Duodenal mucosa (tissue), 2 donors: ENCODE results near the gene ARL6IP4.

Experiments used
- H3K27ac ChIP-seq: one replicate; pipeline ENCODE4 v1.7.0; 2013; ENCODE audit warnings: low read depth, low read length
- H3K27me3 ChIP-seq, 2 donors: one replicate each; pipeline ENCODE4 v1.7.0; 2013; ENCODE audit warnings: low read length in 2 of 2, control low read depth in 1 of 2; ENCODE audit not compliant: insufficient read depth in 2 of 2, control insufficient read depth in 1 of 2
- H3K36me3 ChIP-seq, 2 donors: one replicate each; pipeline ENCODE4 v1.7.0; 2013; ENCODE audit warnings: low read length in 2 of 2, control low read depth in 1 of 2; ENCODE audit not compliant: insufficient read depth in 2 of 2, control insufficient read depth in 1 of 2
- H3K4me1 ChIP-seq, 2 donors: one replicate each; pipeline ENCODE4 v1.7.0; 2013; ENCODE audit warnings: low read length in 2 of 2, control low read depth in 1 of 2; ENCODE audit not compliant: insufficient read depth in 2 of 2, control insufficient read depth in 1 of 2
- H3K4me3 ChIP-seq, 2 donors: one replicate each; pipeline ENCODE4 v1.7.0; 2013; ENCODE audit warnings: low read length in 2 of 2, low read depth in 1 of 2
- H3K9ac ChIP-seq, 2 donors: one replicate each; pipeline ENCODE4 v1.7.0; 2013; ENCODE audit warnings: low read length in 2 of 2, low read depth in 1 of 2
- H3K9me3 ChIP-seq, 2 donors: one replicate each; pipeline ENCODE4 v1.7.0; 2013; ENCODE audit warnings: low read length in 2 of 2, control low read depth in 1 of 2; ENCODE audit not compliant: control insufficient read depth in 1 of 2

Gene ARL6IP4

DNA sequence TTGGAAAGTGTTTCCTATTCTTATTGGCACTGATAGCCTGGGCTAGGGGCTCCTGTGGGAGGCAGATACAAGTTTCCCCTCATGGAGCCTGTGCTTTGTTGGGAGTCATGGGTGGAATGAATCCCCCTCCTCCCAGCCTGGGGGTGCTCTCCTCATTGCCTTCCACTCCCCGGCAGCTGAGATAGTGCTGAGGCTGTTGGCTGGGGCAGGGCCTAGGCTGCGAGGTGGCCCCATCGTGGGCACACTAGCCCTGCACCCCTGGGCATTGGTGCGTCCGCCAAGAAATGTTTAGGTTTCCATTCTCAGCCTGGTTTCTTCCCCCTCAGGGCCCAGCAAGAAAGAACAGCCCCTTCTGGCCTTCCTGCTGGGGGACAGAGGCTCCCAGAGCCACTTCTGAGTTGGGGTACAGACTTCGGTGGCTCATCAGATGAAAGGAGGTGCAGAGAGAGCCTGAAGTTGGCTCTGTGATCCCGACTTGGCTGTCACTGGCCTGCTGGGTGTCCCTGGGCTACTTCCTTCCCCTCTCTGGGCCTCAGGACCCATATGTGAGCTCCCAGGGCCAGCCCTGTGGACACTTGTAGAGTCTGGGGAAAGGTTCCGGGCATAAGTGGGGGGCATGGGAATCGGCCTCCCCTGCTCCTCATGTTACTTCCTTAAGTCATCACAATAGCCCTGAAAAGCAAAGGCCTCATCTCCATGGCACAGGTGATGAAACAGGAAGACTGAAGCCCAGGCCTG lies 2.7 kb upstream of the ARL6IP4 start:
- Histone ChIP-seq H3K27me3 (no peaks in the 10 kb centered on the region), H3K9ac (no peak overlapping the region), H3K4me1 (peaks cover 37 to 70% of the 10 kb centered on the region in 2 donors), H3K36me3 (peaks cover 4 to 15% of the 10 kb centered on the region in 2 donors), H3K4me3 (no peak overlapping the region), H3K9me3 (no peaks in the 10 kb centered on the region), H3K27ac (no peak overlapping the region)

DNA sequence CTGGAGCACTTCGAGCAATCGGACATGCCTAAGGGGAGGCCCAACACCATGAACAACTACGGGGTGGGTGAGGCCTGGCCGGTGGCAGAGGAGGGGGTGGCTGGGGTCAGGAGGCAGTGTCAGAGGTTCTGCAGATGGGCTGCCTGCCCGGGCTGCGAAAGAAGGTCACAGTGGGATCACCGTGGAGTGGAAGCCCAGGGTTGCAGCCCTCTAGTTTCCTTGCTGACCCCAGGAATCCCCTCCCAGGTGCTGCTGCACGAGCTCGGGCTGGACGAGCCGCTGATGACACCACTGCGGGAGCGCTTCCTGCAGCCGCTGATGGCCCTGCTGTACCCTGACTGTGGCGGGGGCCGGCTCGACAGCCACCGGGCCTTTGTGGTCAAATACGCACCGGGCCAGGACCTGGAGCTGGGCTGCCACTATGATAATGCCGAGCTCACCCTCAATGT lies 1.9 kb upstream of the ARL6IP4 start:
- no peak overlapping the region for H3K9ac ChIP-seq
- H3K9me3 ChIP-seq = no peaks in the 10 kb centered on the region
- H3K4me3 ChIP-seq = no peak overlapping the region
- H3K36me3 ChIP-seq = peaks cover 4 to 20% of the 10 kb centered on the region in 2 donors
- H3K27ac ChIP-seq = no peak overlapping the region
- H3K27me3 ChIP-seq = no peaks in the 10 kb centered on the region
- H3K4me1 ChIP-seq = peaks cover 43 to 74% of the 10 kb centered on the region in 2 donors

DNA sequence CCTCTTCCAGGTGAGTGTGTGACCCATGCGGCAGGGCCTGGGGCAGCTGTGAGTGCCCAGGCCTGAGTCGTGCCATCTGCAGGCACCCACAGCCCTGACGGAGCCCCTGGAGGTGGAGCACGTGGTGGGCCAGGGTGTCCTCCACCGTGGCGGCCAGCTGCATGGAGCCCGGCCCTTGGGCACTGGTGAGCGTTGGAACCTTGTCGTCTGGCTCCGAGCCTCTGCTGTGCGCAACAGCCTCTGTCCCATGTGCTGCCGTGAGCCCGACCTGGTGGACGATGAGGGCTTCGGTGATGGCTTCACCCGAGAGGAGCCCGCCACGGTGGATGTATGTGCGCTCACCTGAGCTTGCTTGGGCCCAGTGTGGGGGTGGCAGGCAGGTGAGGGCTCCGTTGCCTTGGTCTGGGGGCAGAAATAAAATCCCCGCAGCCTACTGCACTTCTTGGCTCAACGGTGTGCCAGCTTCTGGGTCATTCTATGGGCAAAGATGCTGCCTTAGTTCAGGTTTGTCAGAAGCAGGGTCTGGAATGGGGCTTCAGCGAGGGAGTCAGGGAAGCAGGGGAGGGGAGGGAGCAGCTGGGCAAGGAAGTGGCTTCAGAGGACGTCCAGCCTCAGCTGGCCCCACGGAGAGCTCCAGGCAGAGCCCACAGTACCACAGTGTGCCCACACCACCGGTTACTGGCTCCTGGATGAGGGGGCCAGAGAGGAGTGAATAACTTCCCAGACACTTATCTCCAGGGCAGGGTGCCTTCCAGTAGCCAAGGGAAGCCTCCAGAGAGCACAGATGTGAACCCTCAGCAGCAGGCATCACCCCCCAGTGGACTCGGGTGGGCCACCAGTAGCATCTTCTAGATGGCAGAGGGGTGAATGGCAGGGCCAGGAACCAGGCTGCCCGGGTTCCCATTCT lies 1.2 kb upstream of the ARL6IP4 start:
- no peaks in the 10 kb centered on the region for H3K27me3 ChIP-seq
- no peak overlapping the region for H3K27ac ChIP-seq
- peak overlapping the region; percentile 86 for H3K9ac ChIP-seq
- peak overlapping the region; percentile 88 to 95 for H3K4me3 ChIP-seq
- peaks cover 49 to 73% of the 10 kb centered on the region in 2 donors for H3K4me1 ChIP-seq
- peaks cover 4 to 20% of the 10 kb centered on the region in 2 donors for H3K36me3 ChIP-seq
- H3K9me3 ChIP-seq = no peaks in the 10 kb centered on the region

DNA sequence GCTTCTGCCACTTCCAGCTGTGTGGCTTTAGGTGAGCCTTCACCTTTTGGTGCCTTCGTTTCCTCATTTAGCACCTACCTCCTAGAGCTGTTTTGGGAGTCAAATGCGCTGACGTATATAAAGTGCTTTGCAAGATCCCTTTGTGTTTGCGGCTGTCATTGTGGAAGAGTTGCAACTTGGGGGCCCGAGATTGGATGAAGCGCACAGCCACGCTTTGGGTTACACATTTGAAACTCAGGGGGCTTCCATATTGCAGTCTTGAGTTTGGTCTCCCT lies 636 bp upstream of the ARL6IP4 start:
- Histone ChIP-seq H3K36me3 (peaks cover 4 to 20% of the 10 kb centered on the region in 2 donors), H3K4me1 (peaks cover 54 to 74% of the 10 kb centered on the region in 2 donors), H3K4me3 (peak overlapping the region; percentile 88 to 95)

DNA sequence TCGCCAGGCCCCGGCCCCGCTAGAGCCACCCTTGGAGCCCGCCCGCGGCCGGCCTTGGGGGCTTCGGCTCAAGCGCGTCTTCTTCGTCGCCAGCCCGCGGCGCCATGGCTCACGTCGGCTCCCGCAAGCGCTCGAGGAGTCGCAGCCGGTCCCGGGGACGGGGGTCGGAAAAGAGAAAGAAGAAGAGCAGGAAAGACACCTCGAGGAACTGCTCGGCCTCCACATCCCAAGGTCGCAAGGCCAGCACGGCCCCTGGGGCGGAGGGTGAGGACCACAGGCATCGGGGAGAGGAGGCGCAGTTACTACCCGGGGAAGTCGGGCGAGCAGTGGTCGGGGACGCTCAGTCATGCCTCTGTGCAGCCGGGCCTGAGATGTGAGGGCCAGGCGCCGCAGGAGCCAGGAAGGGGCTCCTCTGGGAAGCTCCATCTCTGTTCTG lies 573 bp downstream of the ARL6IP4 start:
- H3K27me3 ChIP-seq = no peaks in the 10 kb centered on the region
- H3K4me3 ChIP-seq = peak overlapping the region; percentile 88 to 95
- peaks cover 4 to 20% of the 10 kb centered on the region in 2 donors for H3K36me3 ChIP-seq
- H3K4me1 ChIP-seq = peaks cover 52 to 67% of the 10 kb centered on the region in 2 donors
- no peaks in the 10 kb centered on the region for H3K9me3 ChIP-seq
- H3K9ac ChIP-seq = peak overlapping the region; percentile 86
- peak overlapping the region; percentile 78 for H3K27ac ChIP-seq

More for the DNA sequence above, 636 bp upstream of the ARL6IP4 start:
- H3K9ac ChIP-seq = peak overlapping the region; percentile 86
- no peaks in the 10 kb centered on the region for H3K9me3 ChIP-seq
- no peak overlapping the region for H3K27ac ChIP-seq
- no peaks in the 10 kb centered on the region for H3K27me3 ChIP-seq

DNA sequence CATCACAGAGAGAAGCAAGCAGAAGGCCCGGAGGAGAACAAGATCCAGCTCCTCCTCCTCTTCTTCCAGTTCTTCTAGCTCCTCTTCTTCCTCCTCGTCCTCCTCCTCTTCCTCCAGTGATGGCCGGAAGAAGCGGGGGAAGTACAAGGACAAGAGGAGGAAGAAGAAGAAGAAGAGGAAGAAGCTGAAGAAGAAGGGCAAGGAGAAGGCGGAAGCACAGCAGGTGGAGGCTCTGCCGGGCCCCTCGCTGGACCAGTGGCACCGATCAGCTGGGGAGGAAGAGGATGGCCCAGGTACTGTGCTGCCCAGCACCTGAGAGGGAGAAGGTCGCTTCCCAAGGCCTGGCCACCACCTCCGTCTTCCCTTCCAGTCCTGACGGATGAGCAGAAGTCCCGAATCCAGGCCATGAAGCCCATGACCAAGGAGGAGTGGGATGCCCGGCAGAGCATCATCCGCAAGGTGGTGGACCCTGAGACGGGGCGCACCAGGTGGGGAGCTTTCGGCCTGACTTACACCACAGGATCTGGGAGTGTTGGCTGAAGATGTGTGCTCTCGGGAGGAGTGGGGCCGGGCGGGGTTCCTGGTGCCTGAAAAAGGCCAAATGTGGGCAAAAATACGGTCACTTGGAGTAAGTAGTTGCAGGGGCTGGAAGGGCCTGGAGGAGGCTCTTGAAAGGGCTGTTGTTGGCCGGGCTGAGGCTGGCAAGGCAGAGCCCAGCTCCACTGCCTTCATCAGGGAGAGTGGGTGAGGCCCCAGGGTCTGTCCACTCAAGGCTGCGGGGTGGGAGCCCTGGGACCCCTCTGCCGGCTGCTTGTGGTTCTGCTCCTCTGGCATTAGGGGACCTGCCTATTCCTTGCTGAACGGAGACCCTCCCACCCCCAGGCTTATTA lies 1.4 kb downstream of the ARL6IP4 start:
- H3K4me3 ChIP-seq = peak overlapping the region; percentile 88 to 95
- H3K36me3 ChIP-seq = peaks cover 4 to 27% of the 10 kb centered on the region in 2 donors
- peaks cover 45 to 59% of the 10 kb centered on the region in 2 donors for H3K4me1 ChIP-seq
- H3K27ac ChIP-seq = no peak overlapping the region
- H3K9ac ChIP-seq = peak overlapping the region; percentile 86
- H3K9me3 ChIP-seq = no peaks in the 10 kb centered on the region
- H3K27me3 ChIP-seq = no peaks in the 10 kb centered on the region

DNA sequence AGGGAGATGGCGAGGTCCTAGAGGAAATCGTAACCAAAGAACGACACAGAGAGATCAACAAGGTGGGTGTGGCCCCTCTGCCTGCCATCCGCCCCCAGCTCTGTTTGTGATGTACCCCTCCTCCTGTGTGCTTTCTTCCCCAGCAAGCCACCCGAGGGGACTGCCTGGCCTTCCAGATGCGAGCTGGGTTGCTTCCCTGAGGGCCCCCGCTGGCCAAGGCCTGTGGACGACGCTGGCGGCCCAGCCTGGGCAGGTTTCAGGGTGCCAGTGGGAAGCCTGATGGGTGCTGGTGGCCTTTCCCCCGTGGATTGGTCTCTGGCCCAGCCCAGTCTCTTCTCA lies 2.0 kb downstream of the ARL6IP4 start:
- H3K36me3 ChIP-seq = peaks cover 4 to 29% of the 10 kb centered on the region in 2 donors
- peak overlapping the region in 1 of 2 donors; percentile 86 for H3K9ac ChIP-seq
- H3K9me3 ChIP-seq = no peaks in the 10 kb centered on the region
- no peaks in the 10 kb centered on the region for H3K27me3 ChIP-seq
- peaks cover 45 to 58% of the 10 kb centered on the region in 2 donors for H3K4me1 ChIP-seq
- H3K4me3 ChIP-seq = peak overlapping the region; percentile 88 to 95
- no peak overlapping the region for H3K27ac ChIP-seq

DNA sequence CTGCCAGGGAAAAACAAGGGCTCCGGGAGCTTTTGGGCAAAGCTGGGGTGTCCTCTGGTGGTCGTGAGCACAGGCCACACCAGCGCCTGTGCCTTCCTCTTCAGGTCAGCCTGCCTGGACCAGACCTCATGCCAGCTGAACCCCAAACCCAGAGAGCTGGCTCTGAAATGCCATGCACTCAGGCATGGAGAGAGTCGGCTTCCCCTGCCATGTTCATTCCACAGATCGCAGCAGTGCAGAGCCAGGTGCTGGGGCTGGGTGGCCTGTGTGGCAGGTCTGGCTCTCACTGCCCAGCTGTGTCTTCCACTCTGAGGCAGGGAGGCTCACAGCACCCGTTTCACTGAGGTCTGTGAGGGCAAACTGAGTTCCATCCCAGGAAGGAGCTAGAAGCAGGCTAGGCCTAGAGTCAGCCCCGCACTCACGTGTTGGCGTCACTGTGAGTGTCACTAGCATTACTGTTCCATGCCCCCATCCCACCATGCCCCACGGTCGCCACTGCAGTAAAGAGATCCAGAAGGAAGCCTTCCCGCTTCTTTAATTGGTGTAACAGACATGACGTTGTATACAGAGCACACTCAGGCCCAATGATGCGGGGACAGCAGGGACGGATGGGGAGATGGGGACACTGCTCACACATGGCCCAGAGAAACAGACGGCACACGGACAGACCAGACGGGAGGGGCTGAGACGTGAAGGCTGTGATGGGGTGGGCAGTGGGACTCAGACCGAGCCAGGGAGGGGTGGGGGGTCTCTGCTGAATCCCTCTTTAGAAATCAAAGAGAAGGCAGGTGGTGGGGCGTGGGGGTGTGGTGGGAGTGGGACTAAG lies 2.7 kb downstream of the ARL6IP4 start:
- H3K4me3 ChIP-seq = no peak overlapping the region
- peaks cover 0 to 35% of the 10 kb centered on the region in 2 donors for H3K36me3 ChIP-seq
- no peak overlapping the region for H3K27ac ChIP-seq
- no peaks in the 10 kb centered on the region for H3K9me3 ChIP-seq
- peaks cover 45 to 51% of the 10 kb centered on the region in 2 donors for H3K4me1 ChIP-seq
- no peaks in the 10 kb centered on the region for H3K27me3 ChIP-seq
- H3K9ac ChIP-seq = no peak overlapping the region

DNA sequence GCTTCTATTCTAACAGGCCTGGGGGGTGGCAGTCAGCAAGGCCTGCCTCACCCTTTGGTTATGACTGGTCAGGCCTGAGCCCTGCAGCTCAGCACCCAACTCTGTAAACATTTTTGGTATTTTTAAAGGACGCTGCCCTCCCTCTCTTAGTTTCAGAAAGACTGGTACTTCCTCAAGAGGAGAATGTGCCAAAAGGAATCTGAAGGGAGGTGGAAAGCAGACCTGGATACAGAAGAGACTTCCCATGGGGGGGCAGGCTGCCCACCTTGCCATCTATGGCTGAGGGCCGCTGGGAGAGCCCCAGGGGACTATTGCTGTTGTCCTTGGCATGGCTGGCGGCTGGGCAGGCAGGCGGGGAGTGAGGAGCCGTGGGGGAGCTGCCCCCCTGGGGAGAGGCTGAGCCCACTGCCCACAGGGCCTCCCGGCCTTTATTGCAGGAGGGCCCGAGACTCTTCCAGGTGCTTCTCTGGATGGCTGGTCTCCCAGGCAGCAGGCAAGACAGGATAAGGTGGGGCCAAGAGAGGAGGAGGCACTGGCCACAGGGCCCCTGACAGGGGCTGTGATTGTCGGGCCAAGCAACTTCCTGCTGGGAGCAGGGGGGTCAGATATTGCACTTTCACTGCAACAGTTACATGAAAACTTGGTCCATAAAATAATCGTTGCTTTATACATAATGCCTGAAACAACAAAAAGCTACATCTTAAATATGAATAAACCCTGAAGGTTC lies 3.5 kb downstream of the ARL6IP4 start:
- peaks cover 43 to 45% of the 10 kb centered on the region in 2 donors for H3K4me1 ChIP-seq
- no peak overlapping the region for H3K27ac ChIP-seq

More for the DNA sequence above, 3.5 kb downstream of the ARL6IP4 start:
- Histone ChIP-seq H3K27me3 (no peaks in the 10 kb centered on the region), H3K36me3 (peaks cover 0 to 35% of the 10 kb centered on the region in 2 donors), H3K9me3 (no peaks in the 10 kb centered on the region), H3K4me3 (no peak overlapping the region), H3K9ac (no peak overlapping the region)
